Spleen (tissue), 11 donors: ENCODE measurements around the gene CCDC134. TPM values are rescaled to one million over a fixed set of nuclear protein-coding genes. Genes with fewer than 3 reads are reported as not detected.

Source experiments
- DNase-seq: peaks from one replicate; pipeline ENCODE4 v3.0.0-alpha.2; 2020
- H3K27ac ChIP-seq, 8 donors: fragments of 200-600 bp; sonication (generic) in 7 of 8; 1 replicate in 4 of 8; 2 replicates in 4 of 8; pipeline versions ENCODE4 v1.5.0 to v1.8.0; 2016 to 2021; ENCODE audit warnings: inconsistent platforms in 4 of 8, mild to moderate bottlenecking in 4 of 8, moderate library complexity in 1 of 8
- H3K27me3 ChIP-seq, 7 donors: fragments of 200-600 bp; sonication (generic) in 6 of 7; replicated peaks in 1 of 7; 1 replicate in 4 of 7; 2 replicates in 3 of 7; pipeline versions ENCODE4 v1.5.0 to v1.8.0; 2016 to 2021; ENCODE audit warnings: inconsistent platforms in 3 of 7, mild to moderate bottlenecking in 1 of 7
- H3K36me3 ChIP-seq, 6 donors: fragments of 200-600 bp; sonication (generic) in 5 of 6; 1 replicate in 4 of 6; 2 replicates in 2 of 6; pipeline versions ENCODE4 v1.5.0 to v1.8.0; 2016 to 2021; ENCODE audit warnings: inconsistent platforms in 2 of 6
- H3K4me1 ChIP-seq, 6 donors: fragments of 200-600 bp; sonication (generic) in 5 of 6; 1 replicate in 3 of 6; 2 replicates in 3 of 6; pipeline versions ENCODE4 v1.5.0 to v1.8.0; 2016 to 2021; ENCODE audit warnings: inconsistent platforms in 3 of 6
- H3K4me3 ChIP-seq, 8 donors: fragments of 200-600 bp; sonication (generic) in 7 of 8; 1 replicate in 4 of 8; 2 replicates in 4 of 8; pipeline versions ENCODE4 v1.5.0 to v1.8.0; 2016 to 2021; ENCODE audit warnings: inconsistent platforms in 4 of 8, mild to moderate bottlenecking in 4 of 8, moderate library complexity in 2 of 8
- H3K9me3 ChIP-seq, 8 donors: fragments of 200-600 bp; sonication (generic) in 7 of 8; 1 replicate in 4 of 8; 2 replicates in 4 of 8; pipeline versions ENCODE4 v1.5.0 to v1.8.0; 2016 to 2021; ENCODE audit warnings: inconsistent platforms in 4 of 8
- POLR2A ChIP-seq, 3 donors: fragments of 450-650 bp; IDR thresholded peaks; one replicate each; pipeline ENCODE4 v1.5.1; 2017; ENCODE audit warnings: antibody characterized with exemption in 3 of 3, mild to moderate bottlenecking in 1 of 3
- POLR2AphosphoS5 ChIP-seq, 3 donors: sonication (generic); formaldehyde crosslinking; IDR thresholded peaks; one replicate each; pipeline ENCODE4 v1.5.1; 2017; ENCODE audit warnings: antibody characterized with exemption in 3 of 3
- WGBS, 5 donors: extraction: QIAGEN DNeasy Blood & Tissue Kit in 3 of 5; methylation state at CpG; one replicate each; pipeline versions ENCODE4 v1.1.5 to v1.1.7; 2013 to 2018; 5-methylcytosine and 5-hydroxymethylcytosine counted together
- intact Hi-C: fragments of 100-400 bp; cut with DNase I; formaldehyde crosslinking; loops from one replicate; pipeline ENCODE4 v1.15.0; 2023; ENCODE audit warnings: low total_unique reads
- polyA plus RNA-seq, 3 donors: library from polyadenylated mRNA; stranded (reverse); fragments of 200-250 nt; gene quantifications; one replicate each; pipeline ENCODE4 v1.2.1, GENCODE V29; 2013
- total RNA-seq, 7 donors: library from RNA; depleted of rRNA in 3 of 7; stranded (reverse); fragments of >200 nt in 3 of 7; fragmentation: NEBNext Ultra II Directional in 4 of 7; extraction: Animal tissue kit (Norgen Biotek cat#: 25700) in 4 of 7; gene quantifications; one replicate each; pipeline versions ENCODE4 v1.1.0 to v1.2.1, GENCODE V29; 2016 to 2021
- TF ChIP-seq, protein P1 (sequence below), 11 experiments: fragments of 200-600 bp in 7 of 11; fragments of 450-650 bp in 4 of 11; sonication (generic) in 4 of 11; IDR thresholded peaks in 8 of 11; conservative IDR thresholded peaks in 3 of 11; 1 replicate in 7 of 11; 2 replicates in 4 of 11; pipeline versions ENCODE4 v1.4.0 to v1.8.0; 2016 to 2021; ENCODE audit warnings: antibody characterized with exemption in 11 of 11, inconsistent platforms in 4 of 11, mild to moderate bottlenecking in 1 of 11
- donor health status: healthy with polysubstance abuse.
- donor health status: DM: no; HTN: no; CAD: no; lungs with moderate emphysema.
- donor health status: DM: no; HTN: no; CAD: no.
- donor health status: Bipolar disorder and iron deficiency.
- donor health status: healthy.
- donor health status: DM: no; HTN: no; CAD: no.
- donor health status: DM: yes; HTN: yes; CAD: no.

Gene CCDC134
- total and polyA plus RNA-seq, 10 donors = 0.54 to 11.8 (median 9.3) TPM

DNA sequence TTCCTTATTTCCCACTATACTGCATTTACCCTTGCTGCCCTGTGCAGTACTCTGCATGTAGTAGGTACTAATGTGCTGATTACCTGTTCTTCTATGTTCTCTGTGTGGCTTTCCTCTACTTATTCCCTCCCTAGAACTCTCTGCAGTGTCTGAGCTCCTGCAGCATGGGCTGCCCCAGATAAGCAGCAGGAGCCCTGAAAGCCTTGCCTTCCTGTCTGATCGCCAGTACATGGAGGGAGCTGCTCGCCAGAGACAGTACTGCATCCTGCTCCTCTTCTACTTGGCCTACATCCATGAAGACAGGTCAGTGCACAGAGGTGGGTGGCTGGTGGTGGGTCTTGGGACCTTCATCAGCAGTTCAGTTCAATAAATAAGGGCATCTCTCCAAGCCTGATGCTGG is 42.2 kb upstream of the CCDC134 start:
- H3K4me3 ChIP-seq = no peak overlapping the region
- H3K9me3 ChIP-seq = no peaks in the 10 kb centered on the region
- no peaks in the 10 kb centered on the region for H3K4me1 ChIP-seq
- H3K36me3 ChIP-seq = no peaks in the 10 kb centered on the region
- no peaks in the 10 kb centered on the region for H3K27me3 ChIP-seq
- H3K27ac ChIP-seq = no peak overlapping the region
- 60 to 88% (median 72%) methylated on average over 2 of the region's 2 CpGs for WGBS, 5 donors
- TF ChIP-seq POLR2AphosphoS5 (IDR thresholded peaks at IDR 0.05) (no peak), POLR2A (IDR thresholded peaks at IDR 0.05) (no peak)
- TF ChIP-seq, protein P1, sequence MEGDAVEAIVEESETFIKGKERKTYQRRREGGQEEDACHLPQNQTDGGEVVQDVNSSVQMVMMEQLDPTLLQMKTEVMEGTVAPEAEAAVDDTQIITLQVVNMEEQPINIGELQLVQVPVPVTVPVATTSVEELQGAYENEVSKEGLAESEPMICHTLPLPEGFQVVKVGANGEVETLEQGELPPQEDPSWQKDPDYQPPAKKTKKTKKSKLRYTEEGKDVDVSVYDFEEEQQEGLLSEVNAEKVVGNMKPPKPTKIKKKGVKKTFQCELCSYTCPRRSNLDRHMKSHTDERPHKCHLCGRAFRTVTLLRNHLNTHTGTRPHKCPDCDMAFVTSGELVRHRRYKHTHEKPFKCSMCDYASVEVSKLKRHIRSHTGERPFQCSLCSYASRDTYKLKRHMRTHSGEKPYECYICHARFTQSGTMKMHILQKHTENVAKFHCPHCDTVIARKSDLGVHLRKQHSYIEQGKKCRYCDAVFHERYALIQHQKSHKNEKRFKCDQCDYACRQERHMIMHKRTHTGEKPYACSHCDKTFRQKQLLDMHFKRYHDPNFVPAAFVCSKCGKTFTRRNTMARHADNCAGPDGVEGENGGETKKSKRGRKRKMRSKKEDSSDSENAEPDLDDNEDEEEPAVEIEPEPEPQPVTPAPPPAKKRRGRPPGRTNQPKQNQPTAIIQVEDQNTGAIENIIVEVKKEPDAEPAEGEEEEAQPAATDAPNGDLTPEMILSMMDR (IDR thresholded peaks at IDR 0.05 in 8 of 11, conservative IDR thresholded peaks at IDR 0.05 in 3 of 11) = no peak
- intact Hi-C loops = no loop called here
- no peak for DNase-seq

DNA sequence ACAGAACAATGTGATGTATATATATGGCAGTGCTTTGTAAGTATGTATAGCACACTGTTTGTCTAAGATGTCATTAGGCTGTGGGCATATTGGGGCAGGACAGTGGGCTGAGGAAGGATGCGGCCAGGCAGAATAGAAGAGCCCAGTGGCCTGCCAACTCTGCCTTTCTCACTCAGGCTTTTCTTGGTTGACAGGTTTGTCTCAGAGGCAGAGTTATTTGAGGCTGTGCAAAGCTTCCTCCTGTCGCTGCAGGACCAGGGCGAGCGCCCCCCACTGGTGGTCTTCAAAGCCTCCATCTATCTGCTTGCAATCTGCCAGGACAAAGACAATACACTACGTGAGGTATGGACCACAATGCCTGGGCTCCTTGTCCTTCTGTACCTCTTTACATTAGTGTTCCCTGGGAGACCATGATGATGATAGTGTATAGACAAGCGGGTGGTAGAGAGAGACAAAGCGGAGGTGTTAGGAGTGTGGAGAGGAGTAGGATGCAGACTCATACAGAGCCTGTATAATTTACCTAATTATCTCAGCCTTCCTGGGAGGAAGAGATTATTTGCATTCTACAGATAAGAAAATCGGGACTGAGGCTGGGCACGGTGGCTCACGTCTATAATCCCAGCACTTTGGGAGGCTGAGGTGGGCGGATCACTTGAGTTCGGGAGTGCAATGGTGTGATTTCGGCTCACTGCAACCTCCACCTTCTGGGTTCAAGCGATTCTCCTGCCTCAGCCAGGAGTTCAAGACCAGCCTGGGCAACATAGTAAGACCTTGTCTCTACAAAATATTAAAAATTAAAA is 37.3 kb upstream of the CCDC134 start:
- 68 to 80% (median 71%) methylated on average over 13 to 14 of the region's 14 CpGs for WGBS, 5 donors
- no peaks in the 10 kb centered on the region for H3K36me3 ChIP-seq
- DNase-seq = peak; percentile 79
- TF ChIP-seq, protein P1 (IDR thresholded peaks at IDR 0.05 in 8 of 11, conservative IDR thresholded peaks at IDR 0.05 in 3 of 11) = peak in 8 of 11 experiments; percentile 6 to 51 (median 34)
- no peak for TF ChIP-seq POLR2A (IDR thresholded peaks at IDR 0.05)
- H3K4me1 ChIP-seq = no peaks in the 10 kb centered on the region
- H3K27ac ChIP-seq = no peak overlapping the region
- H3K4me3 ChIP-seq = no peak overlapping the region
- no peaks in the 10 kb centered on the region for H3K9me3 ChIP-seq
- intact Hi-C loops = no loop called here
- no peaks in the 10 kb centered on the region for H3K27me3 ChIP-seq

DNA sequence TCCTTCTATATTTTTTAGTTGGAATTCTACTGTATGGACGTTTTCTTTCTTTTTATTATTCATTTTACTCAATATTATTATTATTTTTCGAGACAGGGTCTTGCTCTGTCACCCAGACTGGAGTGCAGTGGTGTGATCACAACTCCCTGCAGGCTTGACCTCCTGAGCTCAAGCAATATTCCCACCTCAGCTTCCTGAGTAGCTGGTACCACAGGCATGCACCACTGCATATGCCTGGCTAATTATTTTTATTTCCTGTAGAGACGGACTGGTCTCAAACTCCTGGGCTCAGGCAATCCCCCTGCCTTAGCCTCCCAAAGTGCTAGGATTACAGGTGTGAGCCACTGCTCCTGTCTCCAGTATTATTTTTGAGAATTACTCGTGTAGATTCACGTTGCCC is 34.0 kb upstream of the CCDC134 start:
- no peak for DNase-seq
- intact Hi-C loops = no loop called here
- no peaks in the 10 kb centered on the region for H3K4me1 ChIP-seq
- H3K9me3 ChIP-seq = no peaks in the 10 kb centered on the region
- TF ChIP-seq POLR2AphosphoS5 (IDR thresholded peaks at IDR 0.05) = no peak
- TF ChIP-seq, protein P1 (IDR thresholded peaks at IDR 0.05 in 8 of 11, conservative IDR thresholded peaks at IDR 0.05 in 3 of 11) = no peak
- no peak for TF ChIP-seq POLR2A (IDR thresholded peaks at IDR 0.05)
- 60 to 70% (median 65%) methylated on average over 5 of the region's 5 CpGs for WGBS, 5 donors
- H3K27ac ChIP-seq = no peak overlapping the region
- H3K4me3 ChIP-seq = no peak overlapping the region
- no peaks in the 10 kb centered on the region for H3K27me3 ChIP-seq
- H3K36me3 ChIP-seq = no peaks in the 10 kb centered on the region

DNA sequence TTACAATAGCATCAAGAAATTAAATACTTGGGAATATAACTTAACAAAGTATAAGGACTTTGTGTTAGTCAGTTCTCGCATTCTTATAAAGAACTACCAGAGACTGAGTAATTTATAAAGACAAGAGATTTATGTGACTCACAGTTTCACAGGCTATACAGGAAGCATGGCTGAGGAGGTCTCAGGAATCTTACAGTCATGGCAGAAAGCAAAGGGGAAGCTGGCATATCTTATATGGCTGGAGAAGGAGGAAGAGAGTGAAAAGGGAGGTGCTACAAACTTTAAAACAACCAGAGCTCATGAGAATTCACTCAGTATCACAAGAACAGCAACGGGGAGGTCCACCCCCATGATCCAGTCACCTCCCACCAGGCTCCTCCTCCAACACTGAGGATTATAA is 32.0 kb upstream of the CCDC134 start:
- no peaks in the 10 kb centered on the region for H3K4me1 ChIP-seq
- H3K27ac ChIP-seq = no peak overlapping the region
- DNase-seq = no peak
- H3K9me3 ChIP-seq = no peaks in the 10 kb centered on the region
- H3K27me3 ChIP-seq = no peaks in the 10 kb centered on the region
- TF ChIP-seq, protein P1 (IDR thresholded peaks at IDR 0.05 in 8 of 11, conservative IDR thresholded peaks at IDR 0.05 in 3 of 11) = no peak
- TF ChIP-seq POLR2A (IDR thresholded peaks at IDR 0.05) = no peak
- no peak for TF ChIP-seq POLR2AphosphoS5 (IDR thresholded peaks at IDR 0.05)
- H3K4me3 ChIP-seq = no peak overlapping the region
- H3K36me3 ChIP-seq = no peaks in the 10 kb centered on the region
- intact Hi-C loops = no loop called here
- WGBS, 5 donors = 21 to 42% (median 37%) methylated on average over 2 of the region's 2 CpGs
